HG02759 (cell line): Measurements from ENCODE around the gene PTPRG.
A peak's percentile ranks its signal among the peaks of the same experiment; 100 is the strongest.

Source experiments
- ATAC-seq: cut with Tn5 transposase; IDR thresholded peaks from one replicate; pipeline ENCODE4 v1.9.1; 2021; ENCODE audit warnings: mild to moderate bottlenecking, moderate library complexity; ENCODE audit not compliant: unreplicated experiment

The PTPRG gene

GRCh38 chr3:62159709-62160092 lies 598.3 kb downstream of the PTPRG start:
- ATAC-seq = no peak

GRCh38 chr3:62161371-62161770 lies 600.0 kb downstream of the PTPRG start:
- no peak for ATAC-seq

- no peak for ATAC-seq
These were observed 602.8 kb downstream of the PTPRG start for GRCh38 chr3:62164196-62164595.

- ATAC-seq = no peak
These were observed 603.4 kb downstream of the PTPRG start for GRCh38 chr3:62164746-62165145.

- ATAC-seq = no peak
These were observed 606.3 kb downstream of the PTPRG start for GRCh38 chr3:62167566-62168262.

GRCh38 chr3:62168356-62168755 lies 607.0 kb downstream of the PTPRG start:
- ATAC-seq = no peak

- no peak for ATAC-seq
These were observed 608.7 kb downstream of the PTPRG start for GRCh38 chr3:62169906-62170660.

GRCh38 chr3:62171789-62172188 lies 610.4 kb downstream of the PTPRG start:
- ATAC-seq = no peak

GRCh38 chr3:62172199-62172598 lies 610.8 kb downstream of the PTPRG start:
- ATAC-seq = no peak

GRCh38 chr3:62173939-62174515 lies 612.7 kb downstream of the PTPRG start:
- ATAC-seq = no peak

GRCh38 chr3:62175161-62175560 lies 613.8 kb downstream of the PTPRG start:
- ATAC-seq = no peak

GRCh38 chr3:62178032-62178431 lies 616.7 kb downstream of the PTPRG start:
- no peak for ATAC-seq

- no peak for ATAC-seq
These were observed 617.6 kb downstream of the PTPRG start for GRCh38 chr3:62178739-62179600.

GRCh38 chr3:62180514-62180913 lies 619.1 kb downstream of the PTPRG start:
- ATAC-seq = no peak

- no peak for ATAC-seq
These were observed 621.7 kb downstream of the PTPRG start for GRCh38 chr3:62183087-62183486.

- ATAC-seq = no peak
These were observed 622.6 kb downstream of the PTPRG start for GRCh38 chr3:62183969-62184368.

- ATAC-seq = no peak
These were observed 623.2 kb downstream of the PTPRG start for GRCh38 chr3:62184559-62184958.

GRCh38 chr3:62187022-62187431 lies 625.7 kb downstream of the PTPRG start:
- ATAC-seq = no peak

GRCh38 chr3:62188681-62189375 lies 627.5 kb downstream of the PTPRG start:
- ATAC-seq = peak; percentile 88

GRCh38 chr3:62189376-62189698 lies 628.0 kb downstream of the PTPRG start:
- no peak for ATAC-seq

- no peak for ATAC-seq
These were observed 631.5 kb downstream of the PTPRG start for GRCh38 chr3:62192891-62193290.
